Dedifferentiated amniotic fluid mesenchymal stem cell (primary cell): Measurements from ENCODE around the gene ASIP.
A peak's percentile ranks its signal among the peaks of the same experiment; 100 is the strongest.
"Not testable (repeated sequence)": the region's sequence is repeated elsewhere in the genome, so short reads cannot be mapped to it uniquely, and the experiment has no call there.

ENCODE experiments used
- DNase-seq: peaks from one replicate; pipeline ENCODE4 v3.0.0-alpha.2; 2016; ENCODE audit errors: extremely low spot score

ASIP gene

DNA sequence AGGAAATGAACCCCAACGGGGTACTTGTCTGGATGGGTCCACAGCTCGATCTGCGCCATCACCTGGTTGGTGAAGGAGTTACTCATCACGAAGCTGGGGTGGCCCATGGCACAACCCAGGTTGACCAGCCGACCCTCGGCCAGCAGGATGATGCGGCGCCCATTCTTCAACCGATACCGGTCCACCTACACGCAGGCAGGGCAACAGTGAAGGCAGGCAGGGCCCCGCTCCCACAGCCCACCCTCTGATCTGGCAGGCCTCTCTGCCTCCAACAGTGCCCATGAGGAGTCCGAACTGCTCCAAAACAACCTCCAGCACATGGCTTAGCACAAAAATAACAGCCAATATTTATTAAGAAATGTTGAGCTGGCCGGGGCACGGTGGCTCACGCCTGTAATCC is 44.2 kb downstream of the ASIP start:
- no peak for DNase-seq

DNA sequence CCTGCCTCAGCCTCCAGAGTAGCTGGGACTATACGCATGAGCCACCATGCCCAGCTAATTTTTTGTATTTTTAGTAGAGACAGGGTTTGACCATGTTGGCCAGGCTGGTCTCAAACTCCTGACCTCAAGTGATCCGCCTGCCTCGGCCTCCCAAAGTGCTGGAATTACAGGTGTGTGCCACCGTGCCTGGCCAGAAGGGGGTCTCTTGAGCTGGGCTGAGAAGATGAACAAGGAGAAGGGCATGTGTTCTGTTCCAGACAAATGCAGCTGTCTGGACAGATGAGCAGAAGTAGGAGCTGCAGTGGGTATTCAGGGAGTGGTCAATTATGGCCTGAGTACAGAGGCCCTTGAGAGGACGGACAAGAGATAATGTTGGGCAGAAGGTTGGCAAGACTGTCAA is 46.3 kb downstream of the ASIP start:
- DNase-seq: not testable (repeated sequence)

DNA sequence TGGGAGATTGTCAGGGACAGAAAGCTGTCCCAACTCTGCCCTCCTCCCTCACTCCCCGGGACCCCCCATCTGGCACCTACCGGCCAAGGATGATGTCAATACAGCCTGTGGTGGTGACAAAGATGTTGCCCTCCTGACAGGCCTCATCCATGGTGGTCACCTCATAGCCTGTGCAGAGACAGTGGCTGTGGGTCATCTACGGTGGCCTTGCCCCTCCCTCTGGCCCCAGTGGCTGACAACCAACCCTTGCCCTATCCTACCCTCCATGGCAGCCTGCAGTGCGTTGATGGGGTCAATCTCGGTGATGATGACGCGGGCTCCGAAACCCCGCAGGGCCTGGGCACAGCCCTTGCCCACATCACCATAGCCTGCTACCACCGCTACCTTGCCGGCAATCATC is 49.2 kb downstream of the ASIP start:
- DNase-seq: no peak

DNA sequence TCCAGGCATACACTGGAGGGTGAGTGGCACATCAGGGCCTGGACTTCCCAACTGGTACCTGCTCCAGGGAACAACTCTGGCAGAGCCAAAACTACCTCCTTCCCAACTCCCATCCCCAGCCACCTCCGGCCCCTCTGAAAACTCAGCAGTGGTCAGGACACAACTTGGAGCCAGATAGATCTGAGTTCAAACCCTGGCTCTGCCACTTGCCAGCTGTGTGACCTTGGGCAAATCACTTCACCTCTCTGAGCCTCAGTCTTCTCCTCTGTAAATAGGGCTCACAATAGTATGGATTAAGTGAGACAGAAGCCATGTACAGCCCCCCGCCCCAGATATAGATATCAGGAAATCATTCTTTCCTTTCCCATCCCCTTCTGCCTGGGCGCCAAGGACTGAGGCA is 51.3 kb downstream of the ASIP start:
- DNase-seq: no peak

DNA sequence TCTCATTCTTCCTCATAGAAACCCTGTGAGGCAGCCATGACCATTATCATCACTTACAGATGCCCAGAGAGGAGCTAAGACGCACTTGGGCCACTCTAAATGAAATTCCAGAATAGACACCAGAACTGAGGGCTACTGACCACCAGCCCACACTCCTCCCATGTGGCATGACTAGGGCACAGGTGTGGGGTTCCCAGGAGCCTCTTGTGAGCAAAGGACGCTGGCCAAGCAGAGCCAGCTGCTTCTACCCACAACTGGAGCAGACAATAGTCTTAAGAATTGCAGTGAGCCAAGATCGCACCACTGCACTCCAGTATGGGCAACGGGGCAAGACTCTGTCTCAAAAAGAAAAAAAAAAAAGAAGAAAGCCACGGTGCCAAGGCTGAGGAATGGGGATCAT is 51.9 kb downstream of the ASIP start:
- DNase-seq: no peak

DNA sequence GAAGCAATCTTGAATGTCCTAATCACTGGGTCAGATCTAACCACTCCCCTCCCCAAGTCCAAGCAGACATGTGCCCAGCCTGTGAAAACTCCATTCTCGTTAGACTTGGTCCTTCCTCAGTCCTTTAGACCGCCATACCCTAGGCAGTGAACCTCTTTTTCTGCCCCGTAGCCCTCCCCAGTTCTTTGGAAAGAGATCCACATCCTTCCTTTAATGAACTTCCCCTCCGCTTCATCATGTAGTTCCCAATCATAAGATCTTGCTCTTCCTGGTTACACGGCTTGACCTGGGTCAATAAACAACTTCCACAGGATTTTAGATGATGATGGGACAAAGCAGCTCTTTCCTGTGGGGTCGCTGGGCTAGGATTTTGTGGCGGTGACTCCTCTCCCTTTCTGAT is 52.4 kb downstream of the ASIP start:
- no peak for DNase-seq

DNA sequence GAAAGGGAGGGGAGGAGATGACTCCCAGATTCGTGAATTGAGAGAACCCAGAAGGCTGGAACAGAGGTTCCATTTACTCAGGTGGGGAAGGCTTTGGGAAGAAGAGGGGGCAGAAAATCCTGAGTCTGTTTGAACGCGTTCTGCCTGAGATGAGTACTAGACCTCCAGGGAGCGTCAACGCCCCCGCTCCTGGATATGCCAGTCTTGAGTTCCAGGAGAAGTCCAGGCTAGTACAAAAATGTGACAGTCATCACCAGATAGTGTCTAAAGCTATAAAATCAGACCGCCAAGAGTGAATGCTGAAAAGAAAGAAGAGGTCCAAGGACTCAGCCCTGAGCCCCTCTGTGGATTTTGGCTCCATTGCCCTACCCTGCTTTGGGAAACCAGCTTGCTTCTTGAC is 53.3 kb downstream of the ASIP start:
- no peak for DNase-seq

DNA sequence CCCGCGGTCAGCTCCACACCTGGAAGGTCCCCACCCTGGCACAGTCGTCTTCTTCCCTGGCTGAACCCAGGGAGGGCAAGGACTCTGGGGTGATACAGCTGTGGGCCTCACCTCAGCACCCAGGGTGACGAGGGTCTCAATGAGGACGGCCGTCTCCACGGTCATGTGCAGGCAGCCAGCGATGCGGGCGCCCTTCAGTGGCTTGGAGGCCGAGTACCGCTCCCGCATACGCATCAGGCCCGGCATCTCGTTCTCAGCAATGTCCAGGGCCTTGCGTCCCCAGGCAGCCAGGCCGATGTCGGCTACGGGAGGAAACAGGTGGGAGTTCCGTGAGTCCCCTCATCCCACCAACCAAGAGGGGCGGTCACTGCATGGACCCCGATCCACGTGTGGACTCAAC is 54.1 kb downstream of the ASIP start:
- DNase-seq: no peak

DNA sequence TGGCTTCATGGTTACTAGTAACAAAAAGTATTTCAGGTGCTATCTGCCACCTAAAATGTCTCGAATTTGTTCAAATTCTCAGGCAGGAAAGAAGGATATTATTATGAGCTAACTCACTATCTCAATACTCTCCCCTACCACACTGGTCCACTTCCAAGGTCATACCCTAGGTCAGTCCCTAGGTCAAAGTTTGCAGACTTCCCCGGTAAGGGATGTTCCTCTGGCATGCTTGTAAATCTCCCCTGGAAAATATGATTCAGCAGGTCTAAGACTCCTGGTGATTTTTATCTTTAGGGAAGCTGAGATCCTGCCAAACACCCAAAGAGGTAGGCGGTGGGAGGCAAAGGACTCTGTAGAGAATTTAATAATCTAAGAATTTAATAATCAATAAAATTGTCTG is 55.2 kb downstream of the ASIP start:
- DNase-seq: no peak

DNA sequence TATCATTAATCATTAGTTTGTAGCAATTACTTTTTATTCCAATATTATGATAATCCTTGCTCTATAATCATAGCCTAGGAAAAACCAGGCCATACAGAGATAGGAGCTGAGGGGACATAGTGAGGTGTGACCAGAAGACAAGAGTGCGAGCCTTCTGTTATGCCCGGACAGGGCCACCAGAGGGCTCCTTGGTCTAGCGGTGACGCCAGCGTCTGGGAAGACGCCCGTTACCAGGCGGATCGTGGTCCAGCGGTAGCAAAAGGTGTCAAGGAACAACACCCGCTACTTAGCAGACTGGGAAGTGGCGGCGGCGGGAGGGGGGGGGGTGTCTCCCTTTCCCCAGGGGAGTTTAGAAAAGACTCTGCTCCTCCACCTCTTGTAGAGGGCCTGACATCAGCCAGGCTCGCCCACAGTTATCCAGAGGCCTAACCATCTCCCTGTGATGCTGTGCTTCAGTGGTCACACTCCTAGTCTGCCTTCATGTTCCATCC is 57.1 kb downstream of the ASIP start:
- not testable (repeated sequence) for DNase-seq

DNA sequence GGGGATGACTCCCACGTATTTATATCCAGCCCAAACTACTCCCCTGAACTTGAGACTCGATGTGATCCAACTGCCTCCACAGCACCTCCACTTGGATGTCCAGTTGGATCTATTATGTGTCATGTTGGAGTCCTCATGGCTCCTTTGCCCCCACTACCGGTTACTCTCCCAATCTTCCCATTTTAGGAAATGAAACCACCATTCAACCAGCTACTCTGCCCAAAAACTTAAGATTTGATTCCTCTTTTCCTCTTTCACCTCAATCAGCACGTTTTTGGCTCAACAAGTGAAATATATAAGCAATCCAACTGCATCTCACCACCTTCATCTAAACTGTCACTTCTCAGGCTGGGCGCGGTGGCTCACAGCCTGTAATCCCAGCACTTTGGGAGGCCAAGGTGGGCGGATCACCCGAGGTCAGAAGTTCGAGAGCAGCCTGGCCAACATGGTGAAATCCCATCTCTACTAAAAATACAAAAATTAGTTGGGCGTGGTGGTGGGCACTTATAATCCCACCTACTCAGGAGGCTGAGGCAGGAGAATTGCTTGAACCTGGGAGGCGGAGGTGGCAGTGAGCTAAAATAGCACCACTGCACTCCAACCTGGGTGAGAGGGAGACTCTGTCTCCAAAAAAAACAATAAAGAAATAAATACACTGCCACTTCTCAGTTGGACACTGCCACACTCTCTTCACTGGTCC is 58.5 kb downstream of the ASIP start:
- DNase-seq: no peak

DNA sequence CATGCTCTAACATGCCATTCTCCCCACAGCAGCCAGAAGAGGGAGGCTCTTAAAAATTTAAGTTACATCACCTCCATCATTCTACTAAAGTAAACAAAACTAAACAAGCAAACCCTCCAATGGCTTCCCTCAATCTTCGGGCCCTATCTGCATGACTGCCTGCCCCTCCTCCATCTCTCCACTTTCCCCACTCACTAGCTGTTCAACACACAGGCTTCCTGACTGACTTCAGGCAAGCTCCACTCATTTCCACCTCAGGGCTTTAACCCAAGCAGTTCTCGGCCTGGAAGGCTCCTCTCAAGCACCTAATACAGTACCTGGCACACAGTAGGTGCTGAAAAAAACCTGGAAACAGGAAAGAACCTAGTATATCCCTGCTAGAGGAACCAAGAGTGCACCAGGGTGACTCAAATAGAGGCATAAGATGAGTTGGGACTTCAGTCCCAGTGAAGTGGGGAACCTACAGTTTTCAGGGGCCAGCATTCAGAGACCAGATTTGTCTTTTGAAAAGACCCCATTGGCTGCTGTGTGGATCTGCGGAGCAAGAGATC is 59.1 kb downstream of the ASIP start:
- no peak for DNase-seq

DNA sequence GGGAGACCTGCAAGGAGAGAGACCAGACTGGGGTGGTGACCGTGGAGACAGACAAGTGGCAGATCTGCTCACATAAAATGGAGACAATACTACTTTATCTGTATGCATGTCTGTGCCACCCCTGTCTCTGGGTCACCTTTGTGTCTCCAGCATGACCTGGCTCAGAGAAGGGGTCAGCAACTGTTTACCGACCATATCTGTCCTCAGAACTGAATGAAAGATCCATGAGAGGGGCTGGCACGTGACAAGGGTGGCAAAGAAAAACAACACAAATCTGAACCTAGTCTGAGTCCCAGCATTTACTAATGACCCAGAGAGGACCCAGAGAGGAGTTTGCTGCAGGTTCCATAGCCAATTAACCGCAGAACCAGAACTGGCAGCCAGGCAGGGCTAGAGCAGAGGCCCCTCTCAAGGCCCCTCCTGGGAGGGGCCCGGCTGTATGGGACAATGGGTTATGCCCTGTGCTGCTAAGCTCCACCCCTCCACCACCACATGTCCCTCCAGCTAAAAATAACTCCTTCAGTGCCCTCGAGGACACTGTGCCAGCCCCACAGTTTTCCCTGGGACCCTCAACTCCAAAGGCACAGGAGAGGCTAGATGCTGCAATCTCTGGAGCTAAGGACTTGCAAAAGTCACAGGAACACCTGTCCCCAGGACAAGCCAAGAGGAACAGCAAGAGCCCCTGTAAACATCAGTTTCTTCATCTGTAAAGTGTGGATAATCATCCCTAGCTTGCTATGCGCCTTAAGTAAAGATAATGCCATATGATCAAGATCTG is 59.8 kb downstream of the ASIP start:
- no peak for DNase-seq

DNA sequence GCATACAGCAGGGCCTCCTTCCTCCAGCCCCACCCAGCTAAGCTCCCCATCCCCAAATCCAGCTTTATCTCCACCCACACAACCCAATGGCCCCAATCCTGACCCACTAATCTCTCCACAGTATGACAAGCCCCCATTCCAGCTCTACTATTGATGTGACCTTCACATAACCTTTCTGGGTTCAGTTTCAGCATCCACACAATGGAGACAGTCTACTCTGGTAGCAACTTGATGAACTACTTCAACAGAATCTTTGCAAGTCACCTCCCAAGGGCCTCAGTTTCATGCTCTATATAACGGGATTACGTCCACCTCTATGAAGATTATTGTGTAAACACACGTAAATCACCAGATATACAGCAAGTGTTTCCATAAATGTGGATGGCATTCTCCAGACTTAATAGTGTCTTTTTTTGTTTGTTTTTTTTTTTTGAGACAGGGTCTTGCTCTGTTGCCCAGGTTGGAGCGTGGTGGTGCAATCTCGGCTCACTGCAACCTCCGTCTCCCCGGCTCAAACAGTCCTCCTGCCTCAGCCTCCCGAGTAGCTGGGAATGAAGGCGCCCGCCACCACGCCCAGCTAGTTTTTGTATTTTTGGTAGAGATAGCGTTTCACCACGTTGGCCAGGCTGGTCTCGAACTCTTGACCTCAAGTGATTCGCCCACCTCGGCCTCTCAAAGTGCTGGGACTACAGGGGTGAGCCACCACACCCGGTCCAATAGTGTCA is 60.5 kb downstream of the ASIP start:
- no peak for DNase-seq

DNA sequence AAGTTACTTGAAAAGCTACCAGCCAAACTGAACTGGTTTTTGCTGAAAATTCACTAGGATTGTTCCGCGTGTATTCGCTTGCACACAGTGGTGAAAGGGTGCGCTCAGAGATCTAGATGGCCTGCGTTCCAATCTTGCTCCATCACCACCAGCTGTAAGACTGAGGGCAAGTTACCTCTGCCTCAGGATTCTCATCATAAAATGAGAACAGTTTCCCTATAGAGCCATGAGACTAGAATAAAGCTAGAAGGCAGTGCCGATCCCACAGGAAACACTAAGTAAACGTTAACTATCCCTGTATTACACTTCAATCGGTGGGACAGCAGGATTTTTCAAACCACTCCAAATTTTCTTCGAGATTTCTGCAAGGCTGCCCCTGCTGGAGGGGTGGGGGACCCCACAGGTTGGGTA is 61.1 kb downstream of the ASIP start:
- no peak for DNase-seq

DNA sequence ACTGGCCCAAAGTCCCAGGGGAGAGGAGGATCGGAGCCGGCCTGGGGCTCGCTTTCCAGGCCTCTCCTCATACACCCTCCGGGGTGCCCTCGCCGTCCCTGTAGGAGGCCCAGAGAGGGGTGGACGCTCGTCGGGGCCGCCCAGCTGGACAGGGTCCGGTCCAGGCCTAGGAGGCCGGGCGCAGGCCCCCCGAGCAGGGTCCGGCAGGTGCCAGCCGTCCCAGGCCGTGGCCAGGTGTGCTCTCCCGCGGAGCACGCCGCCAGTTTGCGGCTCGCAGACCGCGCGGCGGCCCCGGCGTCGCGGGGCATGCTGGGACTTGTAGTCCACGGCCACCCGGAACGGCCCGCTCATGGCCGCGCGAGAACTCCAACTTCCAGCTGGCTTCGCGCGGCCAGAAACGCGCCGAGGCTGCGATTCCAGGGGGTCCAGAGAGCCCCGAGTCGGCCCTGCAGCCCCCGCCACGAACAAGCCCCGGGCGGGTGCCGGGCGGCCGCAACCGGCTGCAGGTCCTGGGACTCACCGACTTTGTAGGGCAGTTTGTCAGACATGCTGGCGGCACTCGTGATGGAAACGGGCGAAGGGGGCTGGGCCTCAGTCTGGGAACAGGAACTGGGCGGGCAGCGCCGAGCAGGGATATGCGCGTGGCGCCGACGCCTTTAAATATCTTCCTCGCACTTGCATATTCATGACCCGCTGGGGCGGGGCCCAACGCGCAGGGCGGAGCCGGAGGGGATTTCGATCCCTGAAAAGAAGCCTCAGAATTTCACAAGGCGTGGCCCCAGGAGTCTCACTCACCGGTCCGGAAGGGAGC is 61.7 kb downstream of the ASIP start, which contains the start of gene AHCY:
Gene AHCY, minus strand, starts transcription at position 633 of the 811 bp plus-strand sequence. Its CDS starts 85 bp downstream, at position 548.
- DNase-seq: peak; percentile 94

DNA sequence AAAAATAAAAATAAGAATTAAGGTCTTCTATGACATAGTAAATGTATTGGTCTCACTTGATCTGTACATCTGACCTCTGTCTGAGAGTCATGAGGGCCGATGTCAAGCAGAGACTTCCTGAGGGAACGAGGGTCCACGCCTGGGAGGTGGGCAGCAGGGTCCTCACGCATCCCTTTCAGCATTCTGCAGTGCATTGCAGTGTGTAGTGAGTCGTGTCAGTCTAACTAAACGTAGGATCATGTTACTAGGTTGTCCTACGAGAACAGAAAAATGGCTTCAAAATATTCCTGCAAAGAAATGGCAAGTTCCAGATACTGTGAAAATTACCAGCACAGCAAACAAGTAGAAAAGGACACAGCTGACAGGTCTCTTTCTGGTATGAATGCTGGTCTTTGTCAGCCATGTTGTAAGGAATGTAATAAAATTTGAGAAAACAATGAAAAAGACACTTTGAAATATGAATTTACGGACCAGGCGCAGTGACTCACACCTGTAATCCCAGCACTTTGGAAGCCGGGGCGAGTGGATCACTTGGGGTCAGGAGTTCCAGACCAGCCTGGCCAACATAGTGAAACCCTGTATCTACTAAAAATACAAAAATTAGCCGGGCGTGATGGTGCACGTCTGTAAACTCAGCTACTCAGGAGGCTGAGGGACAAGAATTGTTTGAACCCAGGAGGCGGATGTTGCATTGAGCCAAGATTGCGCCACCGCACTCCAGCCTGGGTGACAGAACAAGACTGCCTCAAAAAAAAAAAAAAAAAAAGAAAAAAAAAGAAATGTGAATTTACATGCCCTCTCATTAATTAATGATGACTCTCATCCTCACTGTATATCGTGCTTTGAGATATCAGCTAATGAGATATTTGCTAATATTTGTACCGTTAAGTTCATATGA is 64.4 kb downstream of the ASIP start:
- no peak for DNase-seq

DNA sequence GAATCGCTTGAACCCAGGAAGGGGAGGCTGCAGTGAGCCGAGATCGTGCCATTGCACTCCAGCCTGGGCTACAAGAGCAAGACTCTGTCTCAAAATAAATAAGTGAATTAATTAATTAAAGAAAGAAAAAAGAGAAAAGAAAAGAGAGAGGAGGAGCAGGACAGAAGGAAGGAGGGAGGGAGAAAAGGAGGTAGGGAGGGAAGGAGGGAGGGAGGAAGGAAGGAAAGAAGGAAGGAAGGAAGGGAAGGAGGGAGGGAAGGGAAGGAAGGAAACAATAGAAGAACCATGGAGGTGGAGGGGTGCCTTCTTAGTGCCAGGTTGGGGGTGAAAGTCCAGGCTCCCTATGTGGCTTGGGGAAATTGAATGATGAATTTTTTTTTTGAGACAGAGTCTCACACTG is 68.5 kb downstream of the ASIP start:
- no peak for DNase-seq

DNA sequence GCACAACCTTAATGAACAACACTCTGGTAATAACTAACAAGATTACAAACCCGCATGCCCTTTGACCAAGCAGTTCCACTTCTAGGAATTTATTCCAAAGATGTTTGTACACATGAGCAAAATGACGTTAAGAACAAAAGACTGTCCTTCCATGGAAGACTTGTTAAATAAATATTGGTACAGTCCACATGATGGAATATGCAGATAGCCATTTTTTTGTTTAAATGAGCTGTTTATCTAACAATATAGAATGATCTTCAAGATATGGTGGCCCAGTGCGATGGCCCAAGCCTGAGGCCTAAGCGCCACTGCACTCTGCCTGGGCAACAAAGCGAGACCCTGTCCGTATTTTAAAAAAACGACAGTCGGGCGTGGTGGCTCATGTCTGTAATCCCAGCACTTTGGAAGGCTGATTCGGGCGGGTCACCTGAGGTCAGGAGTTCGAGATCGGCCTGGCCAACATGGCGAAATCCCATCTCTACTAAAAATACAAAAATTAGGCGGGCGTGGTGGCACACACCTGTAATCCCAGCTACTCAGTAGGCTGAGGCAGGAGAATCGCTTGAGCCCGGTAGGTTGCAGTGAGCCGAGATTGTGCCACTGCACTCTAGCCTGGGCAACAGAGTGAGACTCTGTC is 69.4 kb downstream of the ASIP start:
- DNase-seq: no peak
